ENCODE results near the gene TENM3.

GRCh38 chr4:182236186-182236585 is 7.0 kb upstream of the TENM3 start:
- TF ChIP-seq CTCF (IDR thresholded peaks at IDR 0.05) (no peak), POLR2AphosphoS5 (IDR thresholded peaks at IDR 0.05; ENCODE audit: insufficient read depth in 1 of 2, low read depth in 1 of 2) (no peak)

All from vagina (tissue), 2 donors.